Measurements from ENCODE around the gene TMPRSS4. TPM values are rescaled to one million over a fixed set of nuclear protein-coding genes. Genes with fewer than 3 reads are reported as not detected.

TMPRSS4 gene
- total RNA-seq, 1 donor from 2014 or later, result 12.1 TPM

DNA sequence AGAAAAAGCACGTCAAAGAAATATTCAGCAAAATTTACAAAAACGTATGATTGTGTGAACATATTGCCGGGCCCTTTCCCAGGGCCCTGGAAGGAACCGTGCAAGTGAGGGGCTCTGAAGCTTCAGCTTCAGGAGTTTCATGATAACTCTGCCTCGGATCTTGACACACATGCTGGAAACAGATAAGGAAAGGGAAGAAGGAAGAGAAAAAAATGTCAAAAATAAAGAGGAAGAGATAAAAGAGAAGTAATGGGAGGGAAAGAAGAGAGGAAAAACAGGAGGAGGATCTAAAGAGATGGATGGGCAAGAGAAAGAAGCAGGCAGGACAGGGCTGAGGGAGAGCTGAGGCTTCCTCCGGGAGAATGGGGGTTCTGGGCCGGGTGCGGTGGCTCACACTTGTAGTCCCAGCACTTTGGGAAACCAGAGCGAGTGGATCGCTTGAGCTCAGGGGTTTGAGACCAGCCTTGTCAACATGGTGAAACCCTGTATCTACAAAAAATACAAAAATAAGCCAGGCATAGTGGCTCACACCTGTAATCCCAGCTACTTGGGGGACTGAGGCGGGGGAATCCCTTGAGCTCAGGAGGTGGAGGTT lies 2.7 kb upstream of the TMPRSS4 start:
- TF ChIP-seq, protein P1, sequence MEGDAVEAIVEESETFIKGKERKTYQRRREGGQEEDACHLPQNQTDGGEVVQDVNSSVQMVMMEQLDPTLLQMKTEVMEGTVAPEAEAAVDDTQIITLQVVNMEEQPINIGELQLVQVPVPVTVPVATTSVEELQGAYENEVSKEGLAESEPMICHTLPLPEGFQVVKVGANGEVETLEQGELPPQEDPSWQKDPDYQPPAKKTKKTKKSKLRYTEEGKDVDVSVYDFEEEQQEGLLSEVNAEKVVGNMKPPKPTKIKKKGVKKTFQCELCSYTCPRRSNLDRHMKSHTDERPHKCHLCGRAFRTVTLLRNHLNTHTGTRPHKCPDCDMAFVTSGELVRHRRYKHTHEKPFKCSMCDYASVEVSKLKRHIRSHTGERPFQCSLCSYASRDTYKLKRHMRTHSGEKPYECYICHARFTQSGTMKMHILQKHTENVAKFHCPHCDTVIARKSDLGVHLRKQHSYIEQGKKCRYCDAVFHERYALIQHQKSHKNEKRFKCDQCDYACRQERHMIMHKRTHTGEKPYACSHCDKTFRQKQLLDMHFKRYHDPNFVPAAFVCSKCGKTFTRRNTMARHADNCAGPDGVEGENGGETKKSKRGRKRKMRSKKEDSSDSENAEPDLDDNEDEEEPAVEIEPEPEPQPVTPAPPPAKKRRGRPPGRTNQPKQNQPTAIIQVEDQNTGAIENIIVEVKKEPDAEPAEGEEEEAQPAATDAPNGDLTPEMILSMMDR (IDR thresholded peaks at IDR 0.05; ENCODE audit: unreplicated experiment), result no peak
- H3K27me3 Mint-ChIP-seq, result peaks cover 9% of the 10 kb centered on the region
- no peaks in the 10 kb centered on the region for H3K36me3 Mint-ChIP-seq (ENCODE audit: insufficient read depth)
- H3K4me3 Mint-ChIP-seq (ENCODE audit: low read depth), result no peak overlapping the region
- no peak overlapping the region for H3K27ac Mint-ChIP-seq
- H3K4me1 Mint-ChIP-seq (ENCODE audit: low read depth), result peaks cover 21% of the 10 kb centered on the region
- H3K9me3 Mint-ChIP-seq (ENCODE audit: low read depth), result peaks cover 5% of the 10 kb centered on the region
- no peak for DNase-seq (ENCODE audit: low spot score, unreplicated experiment)

DNA sequence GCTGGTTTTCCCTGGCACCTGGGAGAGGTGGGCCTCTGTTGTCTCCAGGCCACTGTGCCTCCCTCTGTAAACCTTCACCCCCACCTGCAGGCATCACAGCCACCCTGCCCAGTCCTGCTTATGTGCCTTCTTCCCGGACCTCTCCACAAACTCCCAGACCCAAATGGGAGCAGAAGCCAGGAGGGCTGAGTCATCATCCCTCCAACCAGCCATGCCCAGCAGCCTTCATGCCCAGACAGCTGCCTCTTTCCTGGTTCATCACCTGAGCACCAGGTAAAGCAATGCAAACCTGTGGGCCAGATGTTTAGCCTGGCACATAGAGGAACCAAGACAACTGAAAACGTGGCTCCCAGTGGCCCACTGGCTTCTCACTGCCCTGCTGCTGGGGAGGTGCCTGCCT lies 2.1 kb upstream of the TMPRSS4 start:
- H3K4me3 Mint-ChIP-seq (ENCODE audit: low read depth), result no peak overlapping the region
- no peaks in the 10 kb centered on the region for H3K36me3 Mint-ChIP-seq (ENCODE audit: insufficient read depth)

DNA sequence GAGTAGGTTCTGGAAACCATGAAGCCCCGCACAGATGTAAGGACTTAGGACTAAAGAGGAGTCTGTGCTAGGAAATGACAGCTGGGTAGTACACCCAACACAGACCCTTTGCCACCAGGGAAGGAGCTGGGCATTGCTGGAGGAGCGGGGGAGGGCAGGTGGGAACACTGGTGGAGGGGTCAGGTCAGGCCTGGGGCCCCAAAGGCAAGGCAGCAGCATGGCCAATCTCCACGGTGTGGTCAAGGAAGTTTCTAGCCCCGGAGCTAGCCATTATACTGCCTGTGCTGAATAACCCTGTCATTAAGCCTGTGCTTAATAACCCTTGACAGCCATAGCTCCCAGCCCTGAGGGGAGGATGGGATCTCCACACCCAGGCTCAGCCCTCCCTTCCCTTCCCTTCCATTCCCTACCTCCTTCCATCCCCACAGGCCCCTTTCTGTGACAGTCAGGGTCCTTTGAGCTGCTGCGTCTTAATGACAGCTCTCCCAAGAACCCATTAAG lies 2.1 kb downstream of the TMPRSS4 start:
- peaks cover 32% of the 10 kb centered on the region for H3K4me1 Mint-ChIP-seq (ENCODE audit: low read depth)
- no peaks in the 10 kb centered on the region for H3K36me3 Mint-ChIP-seq (ENCODE audit: insufficient read depth)
- DNase-seq (ENCODE audit: low spot score, unreplicated experiment), result no peak
- H3K27ac Mint-ChIP-seq, result no peak overlapping the region
- H3K9me3 Mint-ChIP-seq (ENCODE audit: low read depth), result peaks cover 5% of the 10 kb centered on the region
- TF ChIP-seq, protein P1 (IDR thresholded peaks at IDR 0.05; ENCODE audit: unreplicated experiment), result no peak
- H3K4me3 Mint-ChIP-seq (ENCODE audit: low read depth), result no peak overlapping the region
- peaks cover 17% of the 10 kb centered on the region for H3K27me3 Mint-ChIP-seq

More for the DNA sequence above, 2.1 kb upstream of the TMPRSS4 start:
- Mint-ChIP-seq H3K27ac (no peak overlapping the region), H3K27me3 (peaks cover 9% of the 10 kb centered on the region), H3K4me1 (ENCODE audit: low read depth) (peaks cover 22% of the 10 kb centered on the region), H3K9me3 (ENCODE audit: low read depth) (peaks cover 5% of the 10 kb centered on the region)
- TF ChIP-seq, protein P1 (IDR thresholded peaks at IDR 0.05; ENCODE audit: unreplicated experiment), result no peak
- no peak for DNase-seq (ENCODE audit: low spot score, unreplicated experiment)

DNA sequence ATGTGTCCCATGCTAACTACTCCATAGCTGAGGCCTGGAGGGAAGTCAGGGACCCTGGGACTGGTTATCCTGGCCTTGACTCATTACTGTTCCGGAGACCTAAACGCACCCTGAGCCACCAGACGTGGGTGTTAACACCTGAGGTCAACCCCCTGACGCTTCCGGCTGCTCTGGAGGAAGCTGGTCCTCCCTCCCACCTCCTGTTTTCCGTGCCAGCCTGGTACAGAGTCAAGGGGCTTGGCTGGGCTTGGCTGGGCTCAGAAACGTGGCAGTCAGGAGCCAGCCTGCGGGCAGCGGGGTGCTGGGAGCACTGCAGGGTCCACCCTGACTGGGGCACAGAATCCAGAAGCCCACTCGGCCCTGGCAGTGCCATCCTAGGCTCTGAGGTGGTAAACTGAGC lies 2.6 kb downstream of the TMPRSS4 start:
- no peak overlapping the region for H3K27ac Mint-ChIP-seq
- DNase-seq (ENCODE audit: low spot score, unreplicated experiment), result no peak
- H3K4me3 Mint-ChIP-seq (ENCODE audit: low read depth), result no peak overlapping the region
- peaks cover 5% of the 10 kb centered on the region for H3K9me3 Mint-ChIP-seq (ENCODE audit: low read depth)
- TF ChIP-seq, protein P1 (IDR thresholded peaks at IDR 0.05; ENCODE audit: unreplicated experiment), result no peak
- peaks cover 17% of the 10 kb centered on the region for H3K27me3 Mint-ChIP-seq
- H3K36me3 Mint-ChIP-seq (ENCODE audit: insufficient read depth), result no peaks in the 10 kb centered on the region
- peaks cover 34% of the 10 kb centered on the region for H3K4me1 Mint-ChIP-seq (ENCODE audit: low read depth)

DNA sequence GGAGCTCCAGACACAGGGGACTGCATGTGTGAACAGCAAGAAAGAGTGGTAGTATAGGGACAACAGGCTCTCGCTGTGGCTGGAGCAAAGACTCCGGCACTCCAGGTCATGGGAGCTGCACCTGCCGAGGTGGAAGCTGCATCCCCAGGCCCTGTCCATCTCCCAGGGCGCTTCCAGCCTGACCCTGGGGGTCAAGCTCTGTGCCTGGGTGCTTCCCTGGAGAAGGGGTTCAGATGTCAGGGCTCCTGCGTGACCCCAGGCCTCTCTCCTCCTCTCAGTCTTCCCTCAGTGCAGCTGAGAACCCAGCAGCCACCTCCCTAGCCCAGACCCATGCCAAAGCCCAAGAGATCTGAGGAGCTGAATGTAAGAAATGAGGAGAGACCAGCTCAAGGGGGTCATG lies 3.4 kb downstream of the TMPRSS4 start:
- Mint-ChIP-seq H3K4me1 (ENCODE audit: low read depth) (peaks cover 34% of the 10 kb centered on the region), H3K27ac (no peak overlapping the region), H3K27me3 (peaks cover 17% of the 10 kb centered on the region), H3K36me3 (ENCODE audit: insufficient read depth) (no peaks in the 10 kb centered on the region), H3K4me3 (ENCODE audit: low read depth) (no peak overlapping the region), H3K9me3 (ENCODE audit: low read depth) (peaks cover 5% of the 10 kb centered on the region)
- TF ChIP-seq, protein P1 (IDR thresholded peaks at IDR 0.05; ENCODE audit: unreplicated experiment), result no peak
- no peak for DNase-seq (ENCODE audit: low spot score, unreplicated experiment)

All from progenitor cell of endocrine pancreas (in vitro differentiated cells).